ENCODE data around the gene GPR151. TPM values are rescaled to one million over a fixed set of nuclear protein-coding genes. Genes with fewer than 3 reads are reported as not detected.

Gene GPR151
- polyA plus RNA-seq, 12 donors, result not detected

Other genes starting within 250 kb of the GPR151 start
- gene POU4F3, start 177.4 kb downstream of the GPR151 start, polyA plus RNA-seq (ENCODE audit: insufficient read length in 12 of 12), result under 1 TPM in 2 of 12 donors, not detected in 10; 0.07 to 0.24 TPM
- 100 to 1,000 TPM in 5 of 12 donors, 10 to 100 TPM in 7; 48.1 to 230 (median 84.6) TPM for gene TCERG1, start 68.9 kb downstream of the GPR151 start, polyA plus RNA-seq (ENCODE audit: insufficient read length in 12 of 12)

Measured in muscle of arm (tissue), 12 donors.